HL-60 (cell line): Measurements from ENCODE around the gene ARSA.
"Not testable (repeated sequence)": the region's sequence is repeated elsewhere in the genome, so short reads cannot be mapped to it uniquely, and the experiment has no call there.

ENCODE experiments used
- DNase-seq, 2 experiments: peaks; one replicate each; pipeline ENCODE4 v3.0.0-alpha.2; 2010 to 2020; ENCODE audit warnings: low read depth in 1 of 2, low spot score in 1 of 2
- H3K27ac ChIP-seq: fragments of 250-450 bp; sonication (Bioruptor Pico); replicated peaks from 2 replicates; pipeline ENCODE4 v1.5.1; 2020; ENCODE audit warnings: mild to moderate bottlenecking, moderate library complexity
- H3K27me3 ChIP-seq: fragments of 250-450 bp; sonication (Bioruptor Pico); 2 replicates; pipeline ENCODE4 v1.5.1; 2021; ENCODE audit warnings: mild to moderate bottlenecking, moderate library complexity; ENCODE audit not compliant: insufficient read depth, poor library complexity, severe bottlenecking
- H3K4me3 ChIP-seq: replicated peaks from 2 replicates; pipeline ENCODE4 v1.5.1; 2011; ENCODE audit warnings: mild to moderate bottlenecking, control low read depth, low read length; ENCODE audit not compliant: insufficient read depth
- CTCF ChIP-seq: IDR thresholded peaks from one replicate; pipeline ENCODE4 v1.5.1; 2011; ENCODE audit warnings: low read length, control low read depth, inconsistent platforms; ENCODE audit not compliant: insufficient read depth
- GABPA ChIP-seq: IDR thresholded peaks from 2 replicates; pipeline ENCODE4 v1.6.1; 2012; ENCODE audit warnings: low read depth
- POLR2AphosphoS5 ChIP-seq: IDR thresholded peaks from 2 replicates; pipeline ENCODE4 v1.6.1; 2012; ENCODE audit warnings: low read depth
- REST ChIP-seq: IDR thresholded peaks from 2 replicates; pipeline ENCODE4 v1.6.1; 2012; ENCODE audit warnings: low read depth; ENCODE audit not compliant: insufficient replicate concordance
- SPI1 ChIP-seq: IDR thresholded peaks from 2 replicates; pipeline ENCODE4 v1.6.1; 2012; ENCODE audit warnings: low read depth, mild to moderate bottlenecking, borderline replicate concordance

Gene ARSA

GRCh38 chr22:50643021-50643820 is 15.3 kb upstream of the ARSA start:
- H3K27ac ChIP-seq, H3K27me3 ChIP-seq, H3K4me3 ChIP-seq, DNase-seq: not testable (repeated sequence)

GRCh38 chr22:50641696-50642607 is 14.0 kb upstream of the ARSA start:
- no peak overlapping the region for H3K27ac ChIP-seq
- no peaks in the 10 kb centered on the region for H3K27me3 ChIP-seq
- DNase-seq, result no peak
- no peak for TF ChIP-seq SPI1
- no peak for TF ChIP-seq REST
- no peak for TF ChIP-seq POLR2AphosphoS5
- no peak for TF ChIP-seq CTCF
- TF ChIP-seq GABPA, result no peak
- no peak overlapping the region for H3K4me3 ChIP-seq

- Histone ChIP-seq H3K27ac (no peak overlapping the region), H3K4me3 (no peak overlapping the region), H3K27me3 (no peaks in the 10 kb centered on the region)
- DNase-seq, result no peak
- TF ChIP-seq GABPA (no peak), POLR2AphosphoS5 (no peak), REST (no peak), CTCF (no peak), SPI1 (no peak)
These were observed 13.1 kb upstream of the ARSA start for GRCh38 chr22:50640857-50641647.

- H3K4me3 ChIP-seq, DNase-seq, H3K27ac ChIP-seq, H3K27me3 ChIP-seq: not testable (repeated sequence)
These were observed 12.3 kb upstream of the ARSA start for GRCh38 chr22:50640296-50640695.
